NCI-H69 (cell line): ENCODE results near the gene DPYSL5.
A peak's percentile ranks its signal among the peaks of the same experiment; 100 is the strongest.
"Not testable (repeated sequence)": the region's sequence is repeated elsewhere in the genome, so short reads cannot be mapped to it uniquely, and the experiment has no call there.

Source experiments
- DNase-seq: peaks from one replicate; lab custom pipeline; 2025; lab: John Stamatoyannopoulos, UW

Gene DPYSL5

DNA sequence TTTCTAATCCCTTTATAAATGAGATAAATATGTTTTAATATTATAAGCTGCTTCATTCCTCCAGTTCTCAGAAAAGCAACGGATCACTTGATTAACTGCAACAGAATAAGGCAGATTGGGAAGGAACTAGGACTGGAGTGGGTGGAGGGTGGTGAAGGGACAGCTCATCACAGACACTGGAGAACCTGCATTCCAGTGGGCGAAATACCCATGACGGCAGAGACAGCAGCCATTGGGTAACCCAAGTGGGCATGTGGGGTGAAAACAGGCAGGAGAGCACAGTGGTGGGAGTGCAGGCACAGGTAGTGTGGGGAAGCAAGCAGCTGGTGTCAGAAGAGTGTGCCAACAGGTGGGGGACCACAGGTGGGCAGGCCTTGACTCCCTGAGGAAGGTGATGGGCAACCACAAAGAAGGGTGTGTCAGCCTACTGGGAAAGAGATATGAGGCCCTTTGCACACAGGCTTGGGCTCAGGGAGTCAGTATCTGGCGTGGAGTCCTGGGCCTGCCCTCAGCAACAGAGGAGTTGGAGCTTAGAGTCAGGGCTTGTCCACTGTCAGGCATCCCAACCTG, 27.2 kb downstream of the DPYSL5 start:
- DNase-seq: no peak

DNA sequence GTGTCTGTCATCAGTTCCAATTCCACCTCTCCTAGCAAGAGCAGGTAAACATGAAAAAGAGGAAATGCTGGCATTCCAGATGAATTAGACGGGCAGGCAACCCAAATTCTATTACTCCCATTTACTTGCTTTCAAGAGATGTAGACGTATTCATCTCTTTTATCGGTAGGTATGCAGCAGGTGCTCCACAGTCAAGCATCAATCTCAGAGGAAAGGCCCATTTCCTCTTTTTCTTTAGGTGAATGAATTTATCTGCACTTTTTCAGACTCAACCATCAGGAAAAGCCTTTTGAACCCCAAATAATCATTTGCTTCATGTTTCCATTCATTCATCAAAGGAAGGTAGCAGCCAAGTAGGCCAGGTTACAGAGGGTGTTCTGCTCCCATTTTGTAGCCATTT, 27.9 kb downstream of the DPYSL5 start:
- no peak for DNase-seq

DNA sequence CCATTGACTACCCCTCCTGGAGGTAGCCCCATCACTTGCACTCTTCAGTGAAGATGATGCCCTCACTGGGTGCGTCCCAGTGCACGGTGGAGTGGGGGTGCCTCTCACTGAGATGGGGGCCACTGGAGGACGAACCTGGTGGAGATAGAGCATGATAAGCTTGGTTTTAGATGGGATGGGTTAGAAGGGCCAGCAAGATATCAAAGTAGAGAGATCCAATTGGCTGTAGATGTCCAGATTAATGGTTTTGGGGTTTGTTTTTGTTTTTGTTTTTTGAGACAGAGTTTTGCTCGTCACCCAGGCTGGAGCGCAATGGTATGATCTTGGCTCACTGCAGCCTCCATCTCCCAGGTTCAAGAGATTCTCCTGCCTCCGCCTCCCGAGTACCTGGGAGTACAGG, 28.3 kb downstream of the DPYSL5 start:
- no peak for DNase-seq

DNA sequence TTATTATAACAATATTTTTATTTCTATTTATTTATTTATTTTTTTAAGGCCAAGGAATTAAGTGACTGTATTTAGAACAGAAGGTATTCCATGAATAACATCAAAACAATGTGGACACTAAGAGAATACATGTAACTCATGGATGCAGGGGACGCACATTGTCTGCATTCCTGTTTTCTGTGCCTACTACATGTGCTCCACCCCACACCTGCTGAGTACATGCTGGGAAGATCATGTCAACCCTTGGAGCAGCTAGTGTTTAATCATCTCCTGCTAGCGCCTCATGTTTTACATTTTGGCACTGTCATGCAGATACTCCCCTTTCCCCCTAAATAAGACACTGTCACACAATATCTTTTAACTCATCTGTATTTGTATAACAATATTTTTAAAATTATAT, 29.3 kb downstream of the DPYSL5 start:
- no peak for DNase-seq

DNA sequence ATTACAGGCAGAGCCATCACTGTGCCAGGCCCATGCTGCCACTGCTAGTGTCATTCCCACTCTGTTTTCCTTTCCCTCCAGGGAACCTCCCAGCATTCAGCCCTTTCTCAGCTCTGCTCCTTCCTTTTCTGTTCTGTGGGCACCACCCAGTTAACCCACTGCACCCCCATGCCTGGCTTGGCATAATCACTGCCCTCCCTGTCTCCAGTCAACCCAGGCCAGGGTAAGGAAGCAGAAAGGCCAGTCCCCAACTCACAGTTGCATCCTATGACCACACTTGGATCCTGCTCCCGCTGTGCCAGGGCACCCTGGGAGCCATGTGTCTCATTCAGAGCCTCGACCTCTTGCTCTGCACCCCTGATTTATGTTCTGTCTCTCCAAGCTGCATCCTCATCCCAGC, 32.2 kb downstream of the DPYSL5 start:
- no peak for DNase-seq

DNA sequence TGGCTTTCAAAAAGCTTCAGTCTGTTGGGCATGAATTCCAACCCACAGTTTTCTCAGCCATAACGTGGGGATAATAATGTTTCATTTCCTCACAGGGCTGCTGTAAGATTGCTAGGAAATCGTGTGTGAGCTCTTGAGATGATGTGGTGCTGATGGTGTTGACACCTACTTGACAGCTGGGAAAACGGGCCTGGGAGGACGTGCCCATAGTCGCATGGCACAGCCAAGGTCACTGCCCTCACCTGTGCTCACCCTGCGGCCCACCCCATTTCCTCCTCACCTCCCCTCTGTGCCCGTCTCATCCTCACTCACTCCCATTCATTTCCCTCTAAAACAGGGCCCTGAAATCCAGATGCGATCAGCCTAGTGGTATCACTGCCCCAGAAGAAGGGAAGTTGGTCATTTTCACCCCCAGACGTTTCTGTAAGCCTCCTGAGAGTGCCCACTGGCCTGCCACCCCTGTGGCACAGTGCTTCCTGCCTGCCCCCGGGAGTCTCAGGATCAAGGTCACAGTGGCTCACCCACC, 33.0 kb downstream of the DPYSL5 start:
- no peak for DNase-seq

DNA sequence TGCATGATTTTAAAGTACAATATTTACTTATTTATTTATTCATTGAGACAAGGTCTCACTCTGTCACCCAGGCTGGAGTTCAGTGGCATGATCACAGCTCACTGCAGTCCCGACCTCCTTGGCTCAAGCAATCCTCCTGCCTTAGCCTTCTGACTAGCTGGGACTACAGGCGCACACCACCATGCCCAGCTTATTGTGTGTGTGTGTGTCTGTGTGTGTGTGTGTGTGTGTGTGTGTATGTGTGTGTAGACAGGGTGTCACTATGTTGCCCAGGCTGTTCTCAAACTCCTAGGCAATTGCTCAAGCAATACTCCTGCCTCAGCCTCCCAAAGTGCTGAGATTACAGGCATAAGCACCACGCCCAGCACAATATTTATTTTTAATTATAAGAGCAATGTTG, 34.3 kb downstream of the DPYSL5 start:
- not testable (repeated sequence) for DNase-seq

DNA sequence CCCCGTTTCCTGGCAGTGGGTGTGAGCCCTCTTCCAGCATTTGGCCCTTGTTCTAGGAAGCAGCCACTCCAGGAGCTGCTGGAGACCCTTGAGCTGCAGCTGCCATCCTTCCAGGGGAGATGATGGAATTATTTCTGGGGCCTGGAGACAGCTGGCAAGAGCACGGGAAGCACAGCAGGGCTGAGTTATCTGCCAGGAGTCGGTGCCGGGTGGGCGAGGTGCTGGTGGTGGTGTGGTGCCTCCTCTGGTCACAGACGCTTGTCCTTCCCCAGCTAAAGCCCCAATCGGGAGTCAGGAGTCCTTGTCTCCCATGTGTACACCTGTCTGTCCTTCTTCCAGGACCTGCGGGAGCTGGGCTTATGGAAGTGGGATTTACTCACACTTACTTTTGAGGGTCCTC, 36.0 kb downstream of the DPYSL5 start:
- DNase-seq: no peak

DNA sequence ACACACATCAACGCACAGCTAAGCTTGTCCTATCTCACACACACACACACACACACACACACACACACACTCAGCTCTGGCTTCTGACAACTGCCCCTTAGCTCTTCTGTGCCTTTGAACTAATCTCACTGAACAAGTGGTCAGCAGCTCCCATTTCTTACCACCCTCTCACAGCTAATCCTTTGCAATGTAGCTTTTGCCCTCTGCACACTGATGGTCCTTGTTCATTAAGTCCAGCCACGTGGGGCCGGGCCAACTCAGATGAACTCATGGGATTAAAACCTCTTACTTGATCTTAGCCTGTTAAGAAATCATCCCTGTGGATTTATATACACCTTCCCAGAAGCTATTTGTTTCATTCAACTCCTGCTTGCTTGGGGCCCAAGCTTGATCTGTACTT, 36.6 kb downstream of the DPYSL5 start:
- no peak for DNase-seq

DNA sequence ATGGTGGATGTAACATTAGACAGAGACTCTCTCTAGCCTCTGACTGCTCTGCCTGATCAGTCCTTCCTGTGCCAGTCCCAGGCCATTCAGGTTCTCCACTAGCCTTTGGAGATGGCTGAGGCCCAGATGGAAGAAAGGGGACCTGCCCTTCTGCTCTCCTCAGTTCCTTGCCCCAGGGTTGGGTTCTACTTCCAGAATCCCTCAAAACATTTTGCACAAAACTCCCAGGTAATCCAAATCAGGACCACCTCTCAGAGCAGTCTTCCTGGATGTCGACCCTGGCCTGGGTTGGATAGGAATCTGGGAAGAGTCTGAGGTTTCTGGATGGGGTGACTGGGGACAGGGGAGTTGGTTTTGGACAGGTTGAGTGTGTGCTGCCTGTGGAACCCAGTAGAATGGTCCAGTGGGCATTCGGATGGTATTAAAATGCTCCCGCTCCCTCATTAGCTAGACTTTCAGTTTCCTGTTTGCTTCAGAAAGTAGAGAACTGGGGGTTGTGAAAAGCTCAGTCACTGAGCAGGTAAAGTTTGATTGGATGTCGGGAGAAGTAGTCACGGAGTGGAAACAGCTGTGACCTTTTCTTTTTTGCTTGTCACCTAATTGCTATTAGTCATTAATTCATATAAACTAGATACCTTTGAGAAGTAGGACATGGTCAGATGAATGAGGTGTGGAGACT, 37.9 kb downstream of the DPYSL5 start:
- no peak for DNase-seq

DNA sequence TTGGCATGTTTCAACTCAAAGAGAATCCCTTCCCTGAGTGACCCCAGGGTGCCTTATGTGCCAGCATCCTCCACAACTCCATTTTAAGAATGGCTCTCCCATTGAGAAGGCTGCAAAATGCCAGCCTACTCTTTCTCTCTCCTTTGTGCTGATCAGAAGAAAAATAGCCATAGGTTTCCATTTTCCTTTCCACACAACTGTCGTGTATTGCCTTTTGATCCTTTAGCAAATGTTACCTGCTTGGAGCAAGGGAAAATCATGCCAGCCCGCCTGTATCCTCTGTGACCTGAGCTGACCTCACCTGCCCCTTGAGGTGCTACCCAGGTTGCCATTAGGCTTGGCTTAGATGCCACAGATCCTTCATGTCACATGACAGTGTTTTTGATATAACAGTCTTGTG, 38.8 kb downstream of the DPYSL5 start:
- DNase-seq: no peak

DNA sequence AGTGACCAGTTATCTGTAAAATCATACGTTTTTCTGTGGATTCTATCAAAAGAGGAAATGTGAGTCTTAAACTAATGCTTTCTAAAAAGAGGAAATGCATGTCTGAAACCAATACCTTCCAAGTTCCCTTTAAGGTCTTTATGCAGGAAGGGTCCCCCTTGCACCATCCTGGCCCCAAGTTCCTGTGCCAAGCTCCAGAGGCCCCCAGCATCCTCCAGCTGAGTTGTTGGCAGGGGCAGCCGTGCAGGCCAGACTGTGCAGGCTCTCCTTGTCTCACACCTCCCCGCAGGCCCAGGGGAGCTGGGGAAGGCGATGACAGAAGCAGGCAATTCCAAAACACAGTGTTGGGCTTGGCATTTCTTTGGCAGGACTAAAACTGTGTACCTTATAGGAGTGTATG, 39.2 kb downstream of the DPYSL5 start:
- no peak for DNase-seq

DNA sequence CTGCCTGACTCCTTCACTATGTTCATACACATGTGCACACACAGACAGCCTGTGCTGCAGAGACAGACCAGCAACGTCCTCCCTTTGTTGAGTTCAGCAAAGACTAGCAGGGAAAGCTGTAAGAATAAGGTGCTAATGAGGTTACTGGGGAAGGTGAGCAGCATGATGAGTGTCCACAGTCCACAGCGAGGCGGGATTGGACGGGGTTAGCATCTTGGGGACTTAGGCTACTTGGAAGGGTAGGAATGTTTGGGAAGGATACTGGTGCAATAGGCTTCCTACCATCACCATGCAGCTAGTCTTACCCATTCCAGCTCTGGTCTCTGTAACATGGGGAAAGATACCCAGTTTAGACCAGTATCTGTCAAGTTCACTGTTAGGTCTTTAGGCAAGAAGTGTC, 41.9 kb downstream of the DPYSL5 start:
- DNase-seq: no peak

DNA sequence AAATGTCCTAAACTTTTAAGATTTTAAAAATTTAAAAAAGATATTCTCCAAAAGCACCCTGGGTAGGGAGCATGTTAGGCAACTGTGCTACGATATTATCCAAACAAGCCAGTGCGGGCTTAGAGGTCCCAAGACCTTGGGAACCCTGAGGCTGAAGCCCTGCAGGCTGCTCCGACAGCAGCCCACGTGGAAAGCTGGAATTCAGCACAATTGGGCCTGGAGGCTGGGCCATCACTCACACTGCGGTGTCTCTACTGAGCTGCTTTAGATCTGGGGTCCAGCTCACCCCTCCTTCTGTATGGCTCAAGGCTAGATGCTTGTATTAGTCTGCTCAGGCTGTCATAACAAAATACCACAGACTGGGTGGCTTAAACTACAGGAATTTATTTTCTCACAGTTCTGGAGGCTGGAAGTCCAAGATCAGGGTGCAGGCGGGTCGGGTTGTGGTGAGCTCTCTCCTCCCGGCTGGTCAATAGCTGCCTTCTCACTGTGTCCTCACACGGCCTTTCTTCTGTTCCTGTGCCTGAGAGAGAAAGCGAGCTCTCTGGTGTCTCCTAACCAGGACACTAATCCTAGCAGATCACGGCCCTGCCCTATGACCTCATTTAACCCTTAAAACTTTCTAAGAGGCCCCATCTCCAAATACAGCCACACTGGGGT, 42.5 kb downstream of the DPYSL5 start:
- no peak for DNase-seq

DNA sequence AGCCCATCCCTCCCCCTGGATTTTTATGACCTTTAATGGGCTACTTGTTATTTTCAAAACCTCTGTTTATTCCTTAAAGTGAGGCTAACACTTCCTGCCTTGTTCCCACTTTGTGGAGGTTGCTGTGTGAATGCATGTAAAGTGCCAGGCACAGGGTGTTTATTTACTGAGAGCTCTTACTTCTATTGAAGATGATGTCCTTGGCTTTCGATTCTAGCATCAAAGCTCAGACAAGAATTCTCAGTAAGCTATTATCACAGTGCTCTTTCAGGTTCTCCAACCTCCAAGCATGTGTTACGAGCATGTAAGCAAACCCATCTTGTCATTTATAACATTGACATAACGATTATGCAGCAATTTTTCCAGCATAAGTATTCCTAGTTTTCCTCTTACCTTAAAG, 44.2 kb downstream of the DPYSL5 start:
- no peak for DNase-seq

DNA sequence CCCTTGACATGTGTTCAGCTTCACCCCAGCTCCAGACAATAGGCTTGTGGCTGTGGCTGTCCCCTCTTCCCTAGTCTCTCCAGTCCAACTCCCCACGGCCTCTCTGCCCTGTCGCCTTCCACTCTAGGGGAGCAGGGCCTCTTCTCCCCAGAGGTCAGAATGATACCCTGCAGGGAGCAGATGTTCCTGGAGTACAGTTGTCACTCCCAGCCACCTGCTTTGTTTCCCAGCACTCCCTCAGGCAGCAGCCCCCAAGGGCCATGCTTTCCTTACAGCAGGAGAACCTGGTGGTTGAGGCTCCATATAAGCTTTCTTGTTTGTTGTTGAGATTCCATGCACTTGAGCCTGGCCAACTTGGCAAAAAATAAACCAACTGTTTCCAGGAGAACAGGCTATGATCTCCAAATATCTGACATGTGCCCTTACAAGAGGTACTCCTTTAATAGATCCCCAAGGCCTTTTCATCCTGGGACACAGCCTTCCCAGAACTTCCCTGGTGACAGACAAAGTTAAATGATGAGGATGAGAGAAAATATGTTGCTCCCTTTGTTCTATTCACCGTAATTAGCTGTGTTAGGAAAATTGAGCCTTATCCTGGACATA, 45.1 kb downstream of the DPYSL5 start:
- peak; percentile 39 for DNase-seq

DNA sequence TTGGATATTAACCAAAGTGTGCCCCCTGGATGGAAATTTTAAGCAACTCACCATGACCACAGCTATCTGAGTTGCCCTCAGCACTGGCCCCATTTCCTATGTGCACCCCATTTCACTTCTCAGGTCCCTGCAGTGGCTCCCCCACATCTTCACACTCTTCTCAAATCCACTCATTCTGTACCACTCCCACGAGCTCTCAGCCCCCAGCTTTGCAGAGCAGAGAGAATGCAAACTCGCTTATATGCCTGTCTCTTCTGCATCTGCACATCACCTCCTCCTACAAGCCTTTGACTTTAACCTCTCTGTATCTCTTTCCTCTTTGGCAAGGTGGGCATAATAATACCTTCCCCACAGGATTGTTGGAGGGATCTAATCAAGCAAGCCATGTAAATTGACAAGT, 46.2 kb downstream of the DPYSL5 start:
- no peak for DNase-seq

DNA sequence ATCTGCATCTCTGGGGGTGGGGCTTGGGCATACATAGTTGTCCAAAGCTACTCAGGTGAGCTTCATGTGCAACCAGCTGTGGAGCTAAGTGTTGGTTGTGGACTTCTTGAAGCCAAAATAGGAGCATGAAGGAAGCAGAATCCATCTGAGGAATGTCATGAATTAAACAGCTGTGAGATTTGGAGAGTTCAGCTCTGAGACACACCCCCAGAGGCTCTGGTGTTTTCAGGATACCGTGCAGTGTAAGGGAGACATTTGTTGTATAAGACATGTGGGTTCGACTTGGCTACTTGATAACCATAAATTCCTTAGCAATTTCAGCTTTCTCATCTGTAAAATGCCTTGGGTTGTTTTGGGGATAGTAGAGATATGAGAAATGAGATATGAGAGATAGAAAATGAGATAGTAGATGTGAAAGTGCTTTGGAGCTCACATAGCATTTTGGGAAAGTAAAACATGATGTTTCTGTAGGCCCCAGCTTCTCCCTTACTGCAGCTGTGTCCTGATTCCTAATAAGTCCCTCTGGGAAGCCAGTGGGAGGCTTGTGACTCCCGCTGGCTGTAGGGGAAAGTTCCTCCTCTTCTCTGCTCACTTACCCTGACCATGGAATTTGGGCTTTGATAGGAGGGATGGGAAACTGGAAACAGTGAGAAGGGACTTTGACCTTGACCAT, 50.0 kb downstream of the DPYSL5 start:
- no peak for DNase-seq

DNA sequence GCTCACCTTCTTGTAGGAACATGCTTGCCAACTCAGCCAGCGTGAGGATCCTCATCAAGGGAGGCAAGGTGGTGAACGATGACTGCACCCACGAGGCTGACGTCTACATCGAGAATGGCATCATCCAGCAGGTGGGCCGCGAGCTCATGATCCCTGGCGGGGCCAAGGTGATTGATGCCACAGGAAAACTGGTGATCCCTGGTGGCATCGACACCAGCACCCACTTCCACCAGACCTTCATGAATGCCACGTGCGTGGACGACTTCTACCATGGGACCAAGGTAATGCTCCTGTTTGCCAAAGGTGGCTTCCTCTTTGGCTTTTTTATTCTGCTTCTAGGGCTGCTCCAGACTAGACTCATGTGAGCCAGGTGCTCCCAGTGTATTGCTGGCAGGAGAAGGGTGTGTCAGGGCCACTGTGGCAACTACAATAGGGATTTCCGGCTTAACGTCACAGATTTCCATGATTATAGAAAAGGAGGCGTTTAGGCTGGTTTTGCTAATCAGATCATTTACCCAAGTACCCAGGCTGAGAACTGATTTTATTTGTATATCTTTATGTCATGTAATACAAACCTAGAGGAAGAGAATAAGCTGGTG, 50.6 kb downstream of the DPYSL5 start:
- no peak for DNase-seq

DNA sequence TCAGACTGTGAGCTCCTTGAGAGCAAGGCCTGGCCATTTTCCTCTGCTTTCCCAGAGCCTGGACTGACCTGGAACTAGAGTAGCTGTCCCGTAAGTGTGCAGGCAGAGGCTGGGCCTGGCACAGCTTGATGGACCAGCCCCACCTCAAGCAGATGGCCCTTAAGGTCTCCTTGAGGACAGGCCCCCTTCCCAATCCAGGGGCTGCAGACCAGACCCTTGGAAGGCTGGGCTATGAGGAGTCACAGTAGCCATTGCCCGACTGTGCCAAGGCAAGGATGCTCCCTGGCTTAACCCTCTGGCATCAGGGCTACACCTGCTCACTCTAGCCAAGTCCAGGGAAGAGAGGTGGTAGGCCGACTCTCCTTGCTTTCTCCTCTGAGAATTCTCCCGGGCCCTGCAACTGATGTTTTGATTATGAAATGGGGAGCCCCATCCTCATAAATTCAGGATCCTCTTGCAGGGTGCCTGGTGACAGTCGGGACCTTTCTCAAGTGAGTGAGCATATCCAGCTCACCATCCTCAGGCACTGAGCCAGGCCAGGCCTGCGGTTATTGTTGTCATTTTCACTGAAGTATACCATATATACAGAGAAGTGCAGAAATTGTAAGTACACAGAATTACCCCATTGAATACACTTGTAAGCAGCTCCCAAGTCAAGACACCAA, 51.7 kb downstream of the DPYSL5 start:
- DNase-seq: no peak

DNA sequence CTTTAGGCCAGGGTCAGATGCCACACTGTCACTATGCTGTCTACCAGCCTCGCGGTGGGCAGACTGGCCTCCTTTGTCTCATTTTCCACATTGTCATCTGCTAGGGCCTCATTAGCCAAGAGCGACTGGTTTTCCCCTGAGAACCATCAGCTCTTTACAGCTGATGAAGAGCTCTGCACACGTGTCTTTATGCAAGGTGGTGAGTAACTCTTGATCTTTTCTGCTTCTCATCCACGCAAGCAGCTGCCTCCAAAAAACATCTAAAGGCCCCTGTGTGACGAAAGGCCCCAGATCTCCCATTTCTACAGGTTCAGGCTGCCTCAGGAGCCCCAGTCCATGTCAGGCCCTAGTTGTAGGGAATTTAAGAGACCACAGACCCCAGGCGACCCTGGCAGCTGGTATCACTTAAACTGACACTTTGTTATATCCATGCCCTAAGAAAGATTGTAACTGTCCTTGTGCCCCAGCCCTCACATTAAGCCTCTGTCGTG, 52.9 kb downstream of the DPYSL5 start:
- DNase-seq: peak; percentile 54
